Fibroblast of peridontal ligament (primary cell): ENCODE results near the gene ARAP1.
A peak's percentile ranks its signal among the peaks of the same experiment; 100 is the strongest.

Source experiments
- DNase-seq: peaks from one replicate; pipeline ENCODE4 v3.0.0-alpha.2; 2010; ENCODE audit errors: extremely low read depth

ARAP1 gene

GRCh38 chr11:72668629-72669347 is 83.4 kb downstream of the ARAP1 start:
- no peak for DNase-seq

- no peak for DNase-seq
These were observed 86.2 kb downstream of the ARAP1 start for GRCh38 chr11:72665911-72666472.

GRCh38 chr11:72662036-72662435 is 90.2 kb downstream of the ARAP1 start:
- no peak for DNase-seq

GRCh38 chr11:72661486-72661885 is 90.7 kb downstream of the ARAP1 start:
- no peak for DNase-seq

DNA sequence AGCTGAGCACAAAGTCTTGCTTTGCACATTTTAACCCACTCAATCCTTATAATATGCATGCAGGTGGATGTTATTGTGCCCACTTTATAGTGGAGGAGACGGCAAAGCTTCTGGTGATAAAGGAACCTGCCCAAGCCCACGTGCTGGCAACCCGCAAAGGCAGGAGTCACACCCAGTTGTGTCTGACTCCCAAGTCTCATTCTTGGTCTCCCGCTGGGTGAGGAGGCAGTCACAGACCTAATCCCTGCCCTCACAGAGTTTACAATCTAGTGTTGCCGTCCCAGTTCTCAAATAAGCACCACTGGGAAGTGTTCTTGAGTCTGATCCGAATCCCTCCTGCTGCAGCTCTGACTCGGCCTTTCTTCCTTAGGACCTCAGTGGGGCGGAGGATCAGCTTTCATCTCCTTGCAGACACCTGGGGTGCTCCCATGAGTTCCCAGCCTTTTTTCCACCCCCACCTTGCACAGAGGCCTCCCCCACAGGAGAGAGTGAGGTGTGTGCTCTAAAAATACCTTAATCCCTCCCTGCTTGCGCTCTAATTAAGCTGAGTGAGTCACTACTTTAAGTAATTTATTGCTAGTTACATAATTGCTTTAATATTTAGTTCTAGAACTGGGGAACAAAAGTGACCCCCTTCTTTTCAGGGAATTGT is 93.1 kb downstream of the ARAP1 start:
- DNase-seq, result no peak

GRCh38 chr11:72657411-72658100 is 94.7 kb downstream of the ARAP1 start:
- no peak for DNase-seq

DNA sequence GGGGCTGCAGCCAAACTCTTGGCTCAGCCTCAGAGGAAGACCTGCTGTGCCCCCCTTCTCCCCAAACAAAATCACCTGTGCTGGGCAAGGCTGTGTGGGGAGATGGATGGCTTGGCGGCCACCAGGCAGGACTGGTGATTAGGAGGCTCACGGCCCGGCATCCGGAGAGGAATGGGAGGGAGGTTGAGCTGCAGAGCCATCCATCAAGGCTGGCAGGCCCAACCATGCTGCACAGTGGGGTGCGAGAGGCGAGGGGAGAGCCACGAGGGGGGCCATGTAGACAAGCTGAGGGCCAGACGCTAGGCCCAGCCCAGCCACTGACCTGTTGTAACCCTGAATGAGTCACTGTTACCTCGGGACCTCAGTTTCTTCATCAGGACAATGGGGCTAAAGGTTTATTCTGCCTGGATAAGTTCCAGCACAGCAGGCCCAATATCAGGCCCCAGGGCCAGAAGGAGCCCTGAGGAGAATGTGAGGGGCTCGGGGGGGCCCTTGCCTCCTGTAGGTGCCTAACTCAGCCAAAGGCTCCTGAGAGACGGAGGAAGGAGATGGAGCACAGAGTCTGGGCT is 96.2 kb downstream of the ARAP1 start:
- no peak for DNase-seq

GRCh38 chr11:72655014-72655413 is 97.2 kb downstream of the ARAP1 start:
- no peak for DNase-seq

DNA sequence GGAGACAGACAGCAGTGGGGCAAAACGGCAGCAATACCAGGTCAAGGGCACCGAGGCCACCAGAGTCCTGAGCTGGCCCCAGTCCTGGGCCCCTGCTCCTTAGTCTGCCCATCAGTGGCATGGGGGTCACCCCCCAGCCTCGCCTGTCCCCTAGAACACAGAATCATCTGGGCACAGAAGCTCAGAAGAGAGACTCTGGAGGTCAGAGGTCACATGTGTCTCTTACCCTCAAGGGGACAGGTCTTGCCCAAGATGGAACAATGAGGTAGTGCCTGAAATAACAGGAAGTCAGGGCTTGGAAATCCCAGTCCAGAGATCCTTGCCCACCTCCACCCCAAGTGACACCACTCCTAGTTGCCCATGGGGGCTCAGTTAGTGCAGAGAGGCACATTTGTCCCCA is 98.6 kb downstream of the ARAP1 start:
- no peak for DNase-seq

GRCh38 chr11:72652873-72653630 is 99.2 kb downstream of the ARAP1 start:
- DNase-seq, result no peak

GRCh38 chr11:72652133-72652532 is 100.1 kb downstream of the ARAP1 start:
- DNase-seq, result no peak

- DNase-seq, result no peak
These were observed 102.8 kb downstream of the ARAP1 start for GRCh38 chr11:72649215-72649976.

DNA sequence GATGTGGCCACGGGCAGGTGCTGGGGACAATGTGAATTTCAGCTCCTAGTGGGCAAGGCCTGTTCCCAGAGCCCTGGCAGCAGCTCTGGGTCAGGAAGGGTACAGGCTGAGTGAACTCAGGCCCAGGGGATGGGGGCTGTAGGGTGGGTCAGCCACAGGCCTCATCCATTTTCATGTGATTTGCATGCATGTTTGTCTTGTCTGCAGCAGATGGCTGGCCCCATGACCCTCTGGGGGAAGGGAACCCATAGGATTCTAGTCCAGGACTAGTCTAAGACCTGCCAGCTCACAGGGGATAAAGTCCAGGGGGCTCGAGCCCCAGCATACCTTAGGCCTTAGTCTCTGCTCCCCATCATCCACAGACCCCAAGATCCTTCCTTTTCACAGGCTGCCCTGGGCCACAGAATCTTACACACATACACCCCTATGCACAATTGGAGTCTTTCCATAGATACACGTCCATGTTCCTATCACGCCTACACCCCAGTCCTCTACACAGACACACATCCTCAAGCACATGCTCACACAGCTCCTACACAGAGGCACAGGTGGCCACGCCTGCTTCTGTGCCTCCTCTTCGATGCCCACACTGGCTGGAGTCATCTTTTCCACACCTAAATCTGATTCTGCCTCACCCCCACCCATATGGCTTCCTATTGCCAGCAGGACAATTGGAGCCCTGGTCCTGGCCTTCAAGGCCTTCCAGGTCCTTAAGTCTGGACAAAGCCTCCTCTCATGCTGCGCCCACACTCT is 103.6 kb downstream of the ARAP1 start:
- no peak for DNase-seq

DNA sequence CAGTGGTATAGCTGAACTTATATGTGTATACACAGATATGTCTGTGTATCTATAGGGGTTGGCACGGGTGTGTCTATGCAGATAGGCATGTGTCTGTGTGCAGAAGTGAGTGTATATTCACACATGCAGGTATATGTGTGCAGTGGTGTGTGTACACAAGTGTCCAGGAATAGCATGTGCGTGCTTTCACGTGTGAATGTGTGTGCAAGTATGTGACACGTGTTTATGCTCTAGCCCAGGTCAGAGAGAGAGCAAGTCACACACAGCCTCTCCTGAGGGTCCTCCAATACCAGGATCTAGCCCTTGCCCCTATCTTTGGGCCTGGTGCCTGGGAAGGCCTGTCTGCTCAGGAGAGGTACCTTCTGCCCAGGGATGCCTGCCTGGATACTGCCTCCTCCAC is 104.3 kb downstream of the ARAP1 start:
- DNase-seq, result no peak

GRCh38 chr11:72646472-72646871 is 105.7 kb downstream of the ARAP1 start:
- no peak for DNase-seq

DNA sequence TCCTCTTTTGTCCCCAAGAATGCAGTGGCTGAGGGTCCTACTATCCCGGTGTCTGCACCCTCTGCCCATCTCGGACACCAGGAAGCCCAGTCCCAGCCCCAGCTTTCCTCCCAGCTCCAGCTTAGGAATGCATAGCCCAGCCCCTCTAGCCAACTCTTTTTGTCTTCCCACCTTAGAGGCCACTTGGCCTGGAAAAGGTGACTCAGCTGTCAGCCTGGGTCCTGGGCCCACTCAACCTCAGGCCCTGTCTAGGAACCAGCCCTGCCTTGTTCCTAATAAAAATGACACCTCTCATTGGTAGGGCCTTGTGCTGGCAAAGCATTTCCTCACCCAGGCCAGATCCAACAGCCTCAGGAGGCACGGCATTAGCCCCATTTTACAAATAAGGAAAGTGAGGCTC is 106.2 kb downstream of the ARAP1 start:
- no peak for DNase-seq

DNA sequence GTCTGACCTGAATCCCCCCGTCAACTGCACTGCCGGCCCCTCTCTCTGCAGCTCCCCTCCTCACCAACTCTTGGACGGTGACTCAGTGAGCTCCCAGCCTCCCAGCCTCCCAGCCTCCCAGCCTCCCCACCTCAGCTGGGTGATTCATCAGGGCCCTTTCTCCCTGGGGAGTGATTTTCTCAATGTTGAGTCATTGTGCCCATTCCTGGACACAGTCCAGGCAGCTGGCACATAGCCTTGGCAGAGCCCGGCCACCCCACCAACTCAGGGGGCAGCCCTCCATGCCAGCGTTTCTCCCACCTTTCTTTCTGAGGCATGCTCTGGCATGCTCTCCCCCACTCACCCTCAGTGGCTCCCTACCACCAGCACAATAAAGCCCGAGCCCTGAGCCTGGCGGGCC is 108.7 kb downstream of the ARAP1 start:
- DNase-seq, result peak; percentile 4

DNA sequence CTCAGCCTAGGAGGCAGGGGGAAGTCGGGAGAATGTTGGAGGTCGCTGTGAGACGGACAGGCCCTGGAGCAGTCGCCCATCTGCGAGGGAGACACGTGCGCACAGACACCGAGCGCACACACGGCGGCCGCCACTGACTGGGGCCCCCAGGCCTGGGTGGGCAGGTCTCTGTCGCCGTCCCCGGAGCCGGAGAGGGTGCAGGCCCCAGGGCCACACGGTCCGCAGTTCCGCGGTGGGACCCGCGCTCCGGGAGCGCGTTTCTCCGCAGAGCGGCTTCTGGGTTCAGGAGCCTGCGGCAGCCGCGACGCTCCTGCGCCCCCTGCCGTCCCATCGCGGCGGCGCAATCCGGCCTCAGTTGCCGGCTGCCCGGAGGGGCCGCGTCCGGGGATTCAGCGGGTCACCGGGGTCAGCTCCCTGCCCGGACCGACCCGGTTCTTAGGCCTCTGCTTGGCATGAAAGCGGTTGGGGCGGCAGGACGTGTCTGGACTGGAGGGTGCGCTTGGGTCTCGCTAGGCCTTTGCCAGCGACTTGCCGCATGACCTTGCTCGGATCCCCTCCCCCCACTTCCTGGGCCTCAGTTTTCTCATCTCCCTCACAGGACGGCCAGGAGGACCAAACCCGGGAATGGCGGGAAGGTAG is 109.2 kb downstream of the ARAP1 start:
- DNase-seq, result peak; percentile 24

DNA sequence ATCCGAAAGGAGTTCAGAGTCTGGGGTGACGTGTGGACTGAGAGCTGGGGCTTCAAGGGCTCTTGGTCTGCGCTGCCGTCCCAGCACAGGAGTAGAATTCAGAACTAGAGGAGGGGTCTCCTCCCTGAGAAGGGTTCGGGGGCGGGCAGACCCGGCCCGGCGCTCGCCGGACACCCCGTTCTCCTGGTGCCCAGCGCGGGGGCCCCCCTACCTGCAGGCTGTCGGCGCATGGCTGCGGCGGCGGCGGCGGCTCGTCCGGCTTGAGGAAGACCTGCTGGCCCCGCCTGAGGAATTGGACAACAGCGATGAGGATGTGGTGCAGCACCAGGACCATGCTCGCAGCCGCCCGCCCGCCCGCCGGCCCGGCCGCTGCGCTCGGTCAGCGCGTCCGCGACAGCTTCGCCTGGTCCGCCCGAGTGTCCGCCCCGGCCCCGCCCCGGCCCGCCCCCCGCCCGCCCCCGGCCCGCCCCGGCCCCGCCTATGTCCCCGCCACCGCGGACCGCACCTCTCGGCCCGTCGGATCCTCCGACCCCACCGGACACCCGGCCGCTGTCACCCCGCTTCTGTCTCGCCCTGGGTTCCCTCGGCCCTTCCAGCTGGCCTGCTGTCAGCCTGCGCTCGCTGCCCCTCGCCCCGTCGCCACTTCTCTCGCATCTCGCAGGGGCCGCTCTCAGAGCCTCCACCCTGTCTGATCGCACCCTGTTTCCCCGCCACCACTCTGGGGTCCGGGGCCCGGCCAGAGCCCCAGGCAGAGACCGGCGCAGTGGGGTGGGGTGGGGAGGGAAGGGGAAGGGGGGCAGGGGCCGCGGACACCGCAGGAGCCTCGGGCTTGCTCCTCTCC is 109.9 kb downstream of the ARAP1 start:
- no peak for DNase-seq
